Measurements from ENCODE around the gene ARHGAP25. TPM values are rescaled to one million over a fixed set of nuclear protein-coding genes. Genes with fewer than 3 reads are reported as not detected.

Gene ARHGAP25
- polyA plus RNA-seq, 3 donors, result 20.8 to 56.8 (median 36.3) TPM

DNA sequence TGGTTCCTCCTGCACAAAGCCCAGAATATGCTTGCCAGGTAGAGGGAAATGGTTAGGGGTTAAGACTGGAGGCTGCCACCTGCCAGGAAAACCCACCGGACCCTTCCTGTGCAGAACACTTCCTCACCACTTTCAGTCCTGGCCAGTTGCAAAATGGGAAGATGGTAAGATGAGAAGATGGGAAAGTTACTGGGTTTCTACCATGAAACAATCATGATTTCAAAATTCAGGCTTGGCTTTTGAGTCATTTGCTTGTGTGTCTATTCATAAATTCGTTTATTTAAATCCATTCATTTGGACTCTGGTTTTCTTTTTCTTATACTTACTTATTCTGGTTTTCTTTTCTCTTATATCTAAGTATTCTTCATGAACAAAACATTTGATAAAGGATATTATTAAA is 129.4 kb downstream of the ARHGAP25 start:
- H3K4me3 ChIP-seq (replicated peaks in 1 of 3; ENCODE audit: low read depth in 2 of 3, low read length in 3 of 3), result no peak overlapping the region
- Mint-ChIP-seq H3K36me3 (peaks cover 0 to 2% of the 10 kb centered on the region in 2 donors), H3K27ac (no peak overlapping the region), H3K4me1 (peaks cover 36% of the 10 kb centered on the region), H3K9me3 (peaks cover 0 to 2% (median 0%) of the 10 kb centered on the region in 7 donors), H3K27me3 (ENCODE audit: low read depth in 3 of 3) (no peaks in the 10 kb centered on the region), H3K4me3 (no peak overlapping the region)
- intact Hi-C loops (cut with micrococcal nuclease), result no loop called here
- no peak for TF ChIP-seq CTCF (IDR thresholded peaks at IDR 0.05)
- H3K9me3 ChIP-seq (replicated peaks in 1 of 2; ENCODE audit: control insufficient read depth in 1 of 2, insufficient read depth in 1 of 2, low read length in 2 of 2), result no peaks in the 10 kb centered on the region
- WGBS (ENCODE audit: insufficient coverage), result no CpG with 5 or more reads among the region's 2 CpGs
- no peaks in the 10 kb centered on the region for H4K20me1 ChIP-seq (ENCODE audit: insufficient read depth, low read length)
- no peaks in the 10 kb centered on the region for H3K36me3 ChIP-seq (replicated peaks in 1 of 2; ENCODE audit: control insufficient read depth in 1 of 2, insufficient read depth in 2 of 2, low read length in 2 of 2)
- DNase-seq, result peak in 1 of 3 donors; percentile 27
- H2AFZ ChIP-seq (ENCODE audit: insufficient read depth, low read depth, low read length, poor library complexity, severe bottlenecking), result no peak overlapping the region
- H3K4me1 ChIP-seq (ENCODE audit: control insufficient read depth in 1 of 2, insufficient read depth in 2 of 2, low read length in 2 of 2), result peaks cover 32 to 38% of the 10 kb centered on the region in 2 donors
- H3K9ac ChIP-seq (ENCODE audit: insufficient read depth, low read length, poor library complexity, severe bottlenecking), result no peak overlapping the region
- no peak overlapping the region for H3K27ac ChIP-seq (ENCODE audit: low read depth in 1 of 2, low read length in 2 of 2)
- H3K79me2 ChIP-seq (ENCODE audit: insufficient read depth, low read length), result no peaks in the 10 kb centered on the region
- H3K27me3 ChIP-seq (ENCODE audit: control insufficient read depth in 2 of 2, insufficient read depth in 2 of 2, low read length in 2 of 2), result no peaks in the 10 kb centered on the region
- no peak overlapping the region for H3K4me2 ChIP-seq (replicated peaks; ENCODE audit: extremely low read depth, low read length, poor library complexity, severe bottlenecking)

GRCh38 chr2:68865108-68865507 is 130.5 kb downstream of the ARHGAP25 start:
- Histone ChIP-seq H3K36me3 (replicated peaks in 1 of 2; ENCODE audit: control insufficient read depth in 1 of 2, insufficient read depth in 2 of 2, low read length in 2 of 2) (no peaks in the 10 kb centered on the region), H3K4me3 (replicated peaks in 1 of 3; ENCODE audit: low read depth in 2 of 3, low read length in 3 of 3) (no peak overlapping the region), H3K4me2 (replicated peaks; ENCODE audit: extremely low read depth, low read length, poor library complexity, severe bottlenecking) (no peak overlapping the region), H3K9ac (ENCODE audit: insufficient read depth, low read length, poor library complexity, severe bottlenecking) (no peak overlapping the region), H2AFZ (ENCODE audit: insufficient read depth, low read depth, low read length, poor library complexity, severe bottlenecking) (no peak overlapping the region), H3K4me1 (ENCODE audit: control insufficient read depth in 1 of 2, insufficient read depth in 2 of 2, low read length in 2 of 2) (peaks cover 23 to 26% of the 10 kb centered on the region in 2 donors), H3K27me3 (ENCODE audit: control insufficient read depth in 2 of 2, insufficient read depth in 2 of 2, low read length in 2 of 2) (no peaks in the 10 kb centered on the region), H3K9me3 (replicated peaks in 1 of 2; ENCODE audit: control insufficient read depth in 1 of 2, insufficient read depth in 1 of 2, low read length in 2 of 2) (no peaks in the 10 kb centered on the region), H3K27ac (ENCODE audit: low read depth in 1 of 2, low read length in 2 of 2) (no peak overlapping the region), H3K79me2 (ENCODE audit: insufficient read depth, low read length) (no peaks in the 10 kb centered on the region), H4K20me1 (ENCODE audit: insufficient read depth, low read length) (no peaks in the 10 kb centered on the region)
- H3K4me3 Mint-ChIP-seq, result no peak overlapping the region
- peaks cover 28% of the 10 kb centered on the region for H3K4me1 Mint-ChIP-seq
- TF ChIP-seq CTCF (IDR thresholded peaks at IDR 0.05), result no peak
- DNase-seq, result no peak
- no peaks in the 10 kb centered on the region for H3K27me3 Mint-ChIP-seq (ENCODE audit: low read depth in 3 of 3)
- peaks cover 0 to 2% (median 0%) of the 10 kb centered on the region in 7 donors for H3K9me3 Mint-ChIP-seq
- H3K27ac Mint-ChIP-seq, result no peak overlapping the region
- intact Hi-C loops (cut with micrococcal nuclease), result no loop called here
- no peaks in the 10 kb centered on the region for H3K36me3 Mint-ChIP-seq

Data from CD14-positive monocyte (primary cell).